CMK (cell line): ENCODE results near the gene INO80E.
"Not testable (repeated sequence)": the region's sequence is repeated elsewhere in the genome, so short reads cannot be mapped to it uniquely, and the experiment has no call there.

Experiments
- DNase-seq: peaks from one replicate; pipeline ENCODE4 v3.0.0-alpha.2; 2010; ENCODE audit warnings: low read depth

The INO80E gene

DNA sequence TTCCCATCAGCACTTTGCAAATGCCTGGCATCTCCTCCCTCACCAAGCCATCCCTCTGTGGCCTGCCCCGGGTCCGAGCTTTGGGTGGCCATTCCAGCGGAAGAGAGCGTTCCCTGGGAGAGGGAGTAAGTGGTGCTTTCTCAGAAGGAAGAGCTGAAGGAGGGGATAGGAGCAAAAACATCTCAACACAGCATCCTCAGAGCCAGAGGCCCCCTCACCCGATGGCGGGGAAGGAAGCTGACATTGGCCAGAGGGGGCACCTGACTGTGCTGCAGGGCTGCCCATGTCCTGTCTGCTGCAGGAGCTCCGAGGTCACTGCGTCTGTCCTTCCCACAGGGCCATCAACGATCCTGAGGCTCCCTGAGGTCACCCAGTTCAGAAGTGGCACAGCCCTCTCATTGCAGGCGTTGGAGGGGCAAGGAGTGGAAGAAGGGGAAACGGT, 35.5 kb downstream of the INO80E start:
- no peak for DNase-seq

DNA sequence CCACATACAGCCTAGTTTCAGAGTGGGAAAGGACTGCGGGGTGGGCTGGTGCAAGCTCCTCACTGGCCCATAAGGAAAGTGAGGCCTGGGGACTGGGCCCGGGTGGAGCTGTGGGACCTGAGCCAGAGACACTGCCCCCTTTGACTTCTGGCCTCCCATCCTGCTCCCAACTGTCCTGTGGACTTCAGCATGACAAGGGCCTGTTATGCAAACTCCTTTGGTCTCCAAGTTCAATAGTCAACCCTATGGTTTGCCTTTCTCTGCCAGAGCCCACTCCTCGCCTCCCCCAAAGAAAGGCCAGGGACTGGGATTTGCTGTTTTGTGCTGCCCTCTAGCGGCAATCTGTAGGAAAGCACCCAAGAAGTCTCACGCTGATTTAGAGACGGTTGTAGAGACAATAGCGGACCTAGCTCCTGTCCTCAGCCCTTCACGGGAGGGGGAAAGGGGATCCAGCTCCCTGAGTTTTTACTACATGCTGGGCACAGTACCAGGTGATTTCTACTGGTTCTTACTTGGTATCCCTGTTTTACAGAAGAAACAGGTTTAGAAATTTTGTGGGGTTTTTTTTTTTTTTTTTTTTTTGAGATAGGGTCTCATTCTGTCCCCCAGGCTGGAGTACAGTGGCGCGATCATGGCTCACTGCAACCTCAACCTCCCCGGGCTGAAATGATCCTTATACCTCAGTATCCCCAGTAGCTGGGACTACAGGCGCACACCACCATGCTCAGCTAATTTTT, 36.2 kb downstream of the INO80E start:
- no peak for DNase-seq

DNA sequence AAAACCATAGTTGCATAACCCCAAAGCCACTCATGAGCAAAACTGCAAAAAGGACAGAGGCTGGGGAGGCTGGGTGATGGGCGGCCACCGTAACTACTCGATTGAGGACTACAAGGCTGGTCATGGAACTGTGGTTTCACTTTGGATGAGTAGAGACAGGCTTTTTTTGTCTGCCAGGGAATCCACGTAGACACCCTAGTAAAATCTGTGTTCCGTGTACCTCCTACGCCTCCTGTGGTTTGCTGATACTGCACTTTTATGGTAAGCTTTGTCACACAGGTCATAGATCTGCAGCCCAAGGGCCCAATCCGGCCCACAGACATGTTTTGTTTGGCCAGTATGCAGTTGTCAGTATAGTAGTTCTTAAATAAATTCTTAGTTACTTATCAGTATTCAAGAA, 37.2 kb downstream of the INO80E start:
- no peak for DNase-seq

DNA sequence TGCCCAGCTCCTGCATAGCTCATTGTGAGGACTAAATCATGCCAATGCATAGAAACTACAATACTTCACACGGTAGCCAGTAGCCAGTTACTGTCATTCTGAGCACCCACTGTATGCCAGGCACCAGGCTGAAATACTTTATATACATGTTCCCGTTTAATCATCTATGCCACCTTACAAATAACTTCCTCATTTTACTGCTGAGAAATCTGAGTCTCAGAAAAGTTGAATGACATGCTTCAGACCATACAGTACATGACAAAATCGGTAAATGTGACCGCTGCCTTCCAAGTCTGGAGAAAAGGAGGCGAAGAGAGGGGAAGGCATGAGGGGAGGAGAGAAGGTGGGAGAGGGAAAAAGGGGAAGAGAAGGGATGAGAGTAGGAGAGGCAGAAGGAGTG, 44.2 kb downstream of the INO80E start:
- DNase-seq: no peak

DNA sequence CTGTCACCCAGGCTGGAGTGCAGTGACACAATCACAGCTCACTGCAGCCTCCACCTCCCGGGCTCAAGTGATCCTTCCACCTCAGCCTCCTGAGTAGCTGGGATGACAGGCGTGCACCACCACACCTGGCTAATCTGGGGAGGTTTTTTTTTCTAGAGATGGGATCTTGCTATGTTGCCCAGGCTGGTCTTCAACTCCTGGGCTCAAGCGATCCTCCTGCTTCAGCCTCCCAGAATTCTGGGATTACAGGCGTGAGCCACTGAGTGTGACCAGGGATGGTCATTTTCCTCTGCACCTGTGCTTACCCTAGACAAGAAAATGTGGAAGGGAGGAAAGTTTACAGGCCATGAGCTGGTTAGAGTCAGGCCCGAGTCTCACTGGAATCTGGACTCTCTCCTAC, 44.6 kb downstream of the INO80E start:
- not testable (repeated sequence) for DNase-seq

DNA sequence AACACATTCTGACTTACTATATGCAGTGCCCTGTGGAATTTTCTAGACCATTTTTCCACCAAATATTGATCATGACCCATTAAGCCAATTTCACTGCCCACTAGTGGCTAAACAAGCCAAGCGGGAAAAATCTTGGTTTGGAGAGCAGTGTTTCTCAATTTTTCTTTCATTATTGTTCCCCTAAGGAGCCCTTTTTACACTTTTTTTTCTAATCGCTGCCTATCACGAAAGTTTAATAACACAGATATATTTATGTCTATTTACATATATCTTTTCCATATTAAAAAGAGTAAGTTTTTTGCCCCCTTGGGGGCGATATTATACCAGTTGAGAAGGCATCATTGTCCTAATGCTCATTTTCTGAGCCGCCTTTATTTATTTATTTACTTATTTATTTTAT, 45.8 kb downstream of the INO80E start:
- DNase-seq: no peak

DNA sequence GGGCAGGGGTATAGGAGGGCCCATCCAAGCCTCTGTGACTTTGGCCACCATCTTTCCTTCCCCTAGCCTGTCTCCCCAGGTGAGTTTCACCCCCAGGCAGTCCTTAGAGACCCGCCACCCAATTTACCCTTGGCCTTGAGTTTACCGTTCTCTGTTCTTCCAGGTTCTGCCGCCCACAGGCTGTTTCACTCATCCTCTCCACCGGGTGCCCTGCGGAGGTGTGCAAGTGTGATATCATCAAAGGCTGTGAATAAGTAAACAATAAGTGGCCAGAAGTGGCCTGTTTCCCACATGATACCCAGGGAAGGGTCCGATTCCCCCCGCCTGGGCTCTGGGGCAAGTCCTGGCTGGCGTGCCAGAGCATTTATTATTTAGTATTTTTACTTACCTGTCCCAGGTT, 50.1 kb downstream of the INO80E start:
- no peak for DNase-seq

DNA sequence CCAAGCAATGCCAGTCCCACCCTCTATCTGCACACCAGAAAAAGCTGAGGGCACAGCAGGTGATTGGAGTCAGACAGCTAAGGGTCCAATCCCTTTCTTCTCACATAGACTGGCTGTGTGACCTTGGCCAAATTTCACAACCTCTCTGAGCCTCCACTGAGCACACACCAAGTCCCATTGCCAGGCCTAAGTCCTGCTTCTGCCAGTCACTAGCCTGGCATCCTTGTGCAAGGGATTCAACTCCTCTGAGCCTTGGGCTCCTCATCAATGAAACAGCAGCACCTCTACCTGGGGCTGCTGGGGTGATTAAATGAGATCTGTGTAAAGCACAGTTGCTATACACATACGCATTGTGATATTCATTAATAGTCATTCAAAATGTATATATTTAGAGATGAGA, 50.5 kb downstream of the INO80E start:
- no peak for DNase-seq

DNA sequence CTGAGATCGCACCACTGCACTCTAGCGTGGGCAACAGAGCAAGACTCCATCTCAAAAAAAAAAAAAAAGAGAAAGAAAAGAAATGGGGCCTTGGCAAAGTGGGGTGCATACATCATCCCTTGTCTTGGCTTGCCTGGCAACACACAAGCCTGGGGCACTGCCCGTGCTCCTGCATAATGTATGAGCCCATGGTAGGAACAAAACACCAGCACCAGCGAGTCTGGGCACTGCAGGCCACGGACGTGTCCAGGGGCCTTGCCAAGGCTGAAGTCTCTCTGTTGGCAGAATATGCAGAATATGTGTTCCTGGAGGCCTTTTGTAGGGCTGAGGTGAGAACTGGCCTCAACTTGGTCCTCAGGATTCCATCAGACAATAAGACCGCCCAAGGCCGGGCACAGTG, 53.8 kb downstream of the INO80E start:
- no peak for DNase-seq

DNA sequence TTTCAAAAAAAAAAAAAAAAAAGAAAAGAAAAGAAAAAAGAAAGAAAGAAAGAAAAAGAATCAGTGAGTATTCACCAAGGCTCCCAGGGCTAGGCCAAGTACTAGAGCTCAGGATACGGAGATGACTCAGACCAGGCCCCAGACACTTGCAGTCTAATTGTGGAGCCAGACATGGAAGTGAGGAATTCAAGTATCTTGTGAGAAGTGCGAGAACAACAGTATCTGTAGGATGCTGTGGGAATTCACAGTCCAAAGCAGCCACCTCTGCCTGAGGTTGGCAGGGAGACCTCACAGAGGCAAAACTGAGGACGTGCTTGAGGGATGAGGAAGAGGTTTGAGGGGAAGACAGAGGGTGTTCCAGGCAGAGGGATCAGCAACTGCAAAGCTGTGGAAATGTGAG, 55.5 kb downstream of the INO80E start:
- DNase-seq: no peak

DNA sequence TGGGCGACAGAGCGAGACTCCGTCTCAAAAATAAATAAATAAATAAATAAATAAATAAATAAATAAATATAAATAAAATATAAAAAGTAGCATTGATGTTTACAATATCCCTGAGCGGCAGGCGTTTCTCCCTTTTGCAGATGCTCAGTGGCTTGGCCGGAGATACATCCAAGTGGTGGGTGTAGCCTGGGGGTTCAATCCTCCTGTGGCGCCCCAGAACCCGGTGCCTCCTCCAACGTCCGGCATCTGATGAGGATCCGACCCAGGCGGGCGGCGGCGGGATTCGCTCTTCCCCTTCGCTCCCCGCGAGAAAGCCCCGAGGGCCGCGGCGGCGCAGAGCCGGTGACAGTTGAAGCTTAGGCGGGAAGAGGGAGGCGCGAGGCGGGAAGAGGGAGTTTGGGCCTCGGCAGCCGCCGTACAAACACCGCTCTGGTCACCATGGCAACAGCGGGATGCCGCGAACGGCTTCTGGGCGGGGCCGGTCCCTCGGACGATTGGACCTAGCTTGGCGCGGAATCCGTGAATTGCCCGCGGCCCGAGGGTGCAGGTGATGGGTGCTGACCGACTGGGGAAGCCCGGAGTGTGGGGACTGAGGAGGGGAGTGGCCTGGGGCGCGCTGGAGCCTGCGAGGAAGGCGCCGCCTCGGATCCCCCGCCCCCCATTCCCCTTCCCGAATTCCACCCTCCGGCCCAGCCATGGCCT, 56.8 kb downstream of the INO80E start:
- DNase-seq: peak; percentile 87

DNA sequence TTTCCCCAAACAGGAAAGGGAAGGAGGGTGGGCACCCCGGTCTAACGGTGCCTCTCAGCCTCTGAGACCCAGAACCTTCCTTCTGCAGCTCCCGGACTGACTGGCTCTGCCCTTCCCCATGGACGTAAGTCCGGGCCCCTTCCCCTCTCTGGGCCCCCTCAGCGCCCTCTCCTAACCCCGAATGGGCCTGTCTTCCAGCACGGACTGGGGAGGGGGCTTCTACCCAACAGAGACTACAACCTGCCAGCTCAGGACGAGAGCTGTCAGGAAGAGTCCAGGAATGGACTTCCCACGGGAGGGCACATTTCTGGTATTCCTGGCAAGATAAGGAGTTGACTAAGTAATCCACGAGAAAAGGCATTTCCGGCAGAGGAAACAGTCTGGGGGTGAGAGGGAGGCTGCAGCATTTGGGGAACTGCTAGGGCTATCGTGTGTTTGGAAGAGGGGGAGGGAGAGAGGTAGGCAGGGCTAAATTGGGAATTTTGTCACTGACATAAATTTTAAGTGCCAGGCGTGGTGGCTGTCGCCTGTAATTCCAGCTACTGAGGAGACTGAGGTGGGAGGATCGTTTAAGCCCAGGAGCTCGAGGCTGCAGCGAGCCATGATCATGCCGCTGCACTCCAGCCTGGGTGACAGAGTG, 57.5 kb downstream of the INO80E start:
- no peak for DNase-seq

DNA sequence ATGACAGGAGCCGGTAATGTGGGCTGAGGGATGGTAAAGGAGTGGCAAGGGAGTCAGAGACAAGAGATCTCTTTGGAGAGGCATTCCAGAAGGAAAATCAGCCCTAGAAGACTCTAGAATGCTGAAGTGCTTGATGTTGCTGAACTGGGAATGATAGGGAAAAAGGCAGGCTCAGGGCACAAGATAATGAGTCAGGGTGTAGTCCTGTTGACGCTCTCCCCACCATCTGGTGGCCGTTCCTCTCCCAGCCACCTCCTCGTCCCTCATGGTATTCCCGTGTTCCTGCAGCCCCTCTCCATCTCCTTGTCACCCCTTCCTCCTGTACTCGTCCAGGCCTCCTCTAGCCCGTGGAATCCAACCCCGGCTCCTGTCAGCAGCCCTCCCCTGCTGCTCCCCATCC, 58.4 kb downstream of the INO80E start:
- DNase-seq: no peak

DNA sequence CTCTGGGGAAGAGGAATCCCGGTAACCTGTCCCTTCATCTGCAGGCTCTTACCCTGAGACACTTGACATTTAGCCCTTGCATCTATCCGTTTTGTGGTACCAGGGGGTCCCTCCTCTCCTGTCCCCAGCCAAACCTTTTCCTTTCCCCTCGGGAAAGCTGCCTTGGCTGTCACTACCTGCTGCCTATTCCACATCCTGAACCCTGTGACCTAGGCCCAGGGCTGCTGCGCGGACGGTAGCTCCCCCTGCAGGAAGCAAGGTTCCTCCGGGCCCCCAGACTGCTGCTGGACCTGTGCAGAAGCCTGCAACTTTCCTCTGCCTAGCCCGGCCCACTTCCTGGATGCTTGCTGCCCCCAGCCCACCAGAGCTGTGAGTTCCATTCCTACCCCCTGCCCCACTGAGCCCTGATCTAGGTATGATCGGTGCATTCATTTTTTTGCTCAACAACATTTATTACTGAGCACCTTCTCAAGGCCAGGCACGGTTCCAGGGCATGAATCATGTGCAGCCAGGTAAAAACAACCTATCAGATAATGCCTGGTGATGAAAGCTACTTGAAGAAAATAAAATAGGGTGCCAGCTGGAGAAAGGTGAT, 59.0 kb downstream of the INO80E start:
- DNase-seq: no peak
